Measurements from ENCODE around the gene TP53I13. TPM values are rescaled to one million over a fixed set of nuclear protein-coding genes. Genes with fewer than 3 reads are reported as not detected.

Gene TP53I13
- total RNA-seq, 1 experiment from 2014 or later, result 33.3 TPM

GRCh38 chr17:29546830-29547229 is 21.7 kb upstream of the TP53I13 start (continued):
- TF ChIP-seq REST (IDR thresholded peaks at IDR 0.05; ENCODE audit: low read depth) (no peak), ATF3 (IDR thresholded peaks at IDR 0.05) (no peak), EZH2 (IDR thresholded peaks at IDR 0.05) (no peak), SP1 (IDR thresholded peaks at IDR 0.05; ENCODE audit: low read depth) (no peak), POLR2AphosphoS5 (IDR thresholded peaks at IDR 0.05; ENCODE audit: low read depth, low read length) (no peak), RAD21 (IDR thresholded peaks at IDR 0.05; ENCODE audit: low read depth) (no peak), FOSL1 (IDR thresholded peaks at IDR 0.05; ENCODE audit: low read depth) (no peak), TCF7L2 (IDR thresholded peaks at IDR 0.05; ENCODE audit: borderline replicate concordance, extremely low read depth, insufficient read depth, insufficient read length) (no peak)

GRCh38 chr17:29549177-29549923 is 19.2 kb upstream of the TP53I13 start:
- Histone ChIP-seq H3K9ac (ENCODE audit: low read length) (no peak overlapping the region), H3K27me3 (ENCODE audit: insufficient read depth, low read length) (no peaks in the 10 kb centered on the region), H4K20me1 (ENCODE audit: insufficient read depth) (no peaks in the 10 kb centered on the region), H3K4me3 (replicated peaks in 1 of 2; ENCODE audit: low read depth in 1 of 2, low read length in 2 of 2) (no peak overlapping the region), H2AFZ (ENCODE audit: low read depth, low read length, poor library complexity, severe bottlenecking) (no peak overlapping the region), H3K36me3 (ENCODE audit: control insufficient read depth in 1 of 2, insufficient read depth in 2 of 2, low read length in 2 of 2) (no peaks in the 10 kb centered on the region), H3K4me1 (ENCODE audit: control insufficient read depth in 1 of 2, insufficient read depth in 2 of 2, low read length in 2 of 2) (no peaks in the 10 kb centered on the region), H3K4me2 (ENCODE audit: low read length) (no peak overlapping the region), H3K9me2 (ENCODE audit: insufficient read depth) (no peaks in the 10 kb centered on the region), H3K9me3 (ENCODE audit: control insufficient read depth in 1 of 2, insufficient read depth in 1 of 2, low read depth in 1 of 2, low read length in 2 of 2) (no peaks in the 10 kb centered on the region), H3K79me2 (ENCODE audit: insufficient read depth, low read length) (no peaks in the 10 kb centered on the region), H3K27ac (ENCODE audit: low read depth, low read length) (no peak overlapping the region)
- ChIA-PET POLR2A (no interaction called here), CTCF (no interaction called here), RAD21 (ENCODE audit: low non-redundant PET in 1 of 2, low total read pairs in 2 of 2, uncharacterized antibody in 2 of 2, unreplicated experiment in 2 of 2) (no interaction called here)
- DNase-seq (ENCODE audit: low read depth, low spot score) (no peak), ATAC-seq (no peak)
- no TSS peak for BruUV-seq (replicated peaks)
- intact Hi-C loops (cut with micrococcal nuclease), result no loop called here
- no peak for TF ChIP-seq SIN3A (IDR thresholded peaks at IDR 0.05; ENCODE audit: low read depth)
- TF ChIP-seq MAX (IDR thresholded peaks at IDR 0.05), result no peak
- no peak for TF ChIP-seq ELF1 (IDR thresholded peaks at IDR 0.05; ENCODE audit: borderline replicate concordance, low read depth)
- no peak for TF ChIP-seq ATF3 (IDR thresholded peaks at IDR 0.05)
- no peak for TF ChIP-seq CEBPB (IDR thresholded peaks at IDR 0.05; ENCODE audit: low read depth)
- no peak for TF ChIP-seq POLR2A (IDR thresholded peaks at IDR 0.05; ENCODE audit: borderline replicate concordance, extremely low read depth, insufficient read depth, insufficient read length)
- TF ChIP-seq EGR1 (IDR thresholded peaks at IDR 0.05; ENCODE audit: low read depth), result no peak
- no peak for TF ChIP-seq SP1 (IDR thresholded peaks at IDR 0.05; ENCODE audit: low read depth)
- no peak for TF ChIP-seq EZH2phosphoT487 (IDR thresholded peaks at IDR 0.05; ENCODE audit: borderline replicate concordance)
- TF ChIP-seq REST (IDR thresholded peaks at IDR 0.05; ENCODE audit: low read depth), result no peak
- no peak for TF ChIP-seq RAD21 (IDR thresholded peaks at IDR 0.05; ENCODE audit: low read depth)
- TF ChIP-seq JUND (IDR thresholded peaks at IDR 0.05), result no peak
- TF ChIP-seq FOSL1 (IDR thresholded peaks at IDR 0.05; ENCODE audit: low read depth), result no peak
- TF ChIP-seq SRF (IDR thresholded peaks at IDR 0.05; ENCODE audit: low read depth), result no peak
- TF ChIP-seq TCF7L2 (IDR thresholded peaks at IDR 0.05; ENCODE audit: borderline replicate concordance, extremely low read depth, insufficient read depth, insufficient read length), result no peak
- no peak for TF ChIP-seq ZNF274 (IDR thresholded peaks at IDR 0.05; ENCODE audit: low read depth, low read length)

Data from HCT116 (cell line).